Mesendoderm (in vitro differentiated cells): ENCODE results near the gene NCOA1.
A peak's percentile ranks its signal among the peaks of the same experiment; 100 is the strongest.

ENCODE experiments used
- DNase-seq: peaks from one replicate; pipeline ENCODE4 v3.0.0; 2013
- H2AK5ac ChIP-seq: 2 replicates; pipeline ENCODE4 v1.6.1; 2013; ENCODE audit warnings: low read length, inconsistent platforms
- H2BK120ac ChIP-seq: 2 replicates; pipeline ENCODE4 v1.6.1; 2013; ENCODE audit warnings: low read depth, mild to moderate bottlenecking, low read length, moderate library complexity, mixed read lengths
- H2BK15ac ChIP-seq: replicated peaks from 2 replicates; pipeline ENCODE4 v1.6.1; 2013; ENCODE audit warnings: low read depth, mild to moderate bottlenecking, moderate library complexity
- H2BK5ac ChIP-seq: 2 replicates; pipeline ENCODE4 v1.6.1; 2013; ENCODE audit warnings: low read length, inconsistent platforms
- H3K18ac ChIP-seq: 2 replicates; pipeline ENCODE4 v1.6.1; 2013; ENCODE audit warnings: mild to moderate bottlenecking, low read length, mixed read lengths
- H3K23ac ChIP-seq: one replicate; pipeline ENCODE4 v1.6.1; 2013; ENCODE audit warnings: low read length
- H3K27ac ChIP-seq: 2 replicates; pipeline ENCODE4 v1.5.1; 2013; ENCODE audit warnings: low read depth, mild to moderate bottlenecking, inconsistent platforms, low read length, moderate library complexity
- H3K27me3 ChIP-seq: 2 replicates; pipeline ENCODE4 v1.6.1; 2013; ENCODE audit warnings: low read length, control low read depth, mild to moderate bottlenecking, inconsistent platforms; ENCODE audit not compliant: insufficient read depth, poor library complexity
- H3K36me3 ChIP-seq: 2 replicates; pipeline ENCODE4 v1.6.1; 2013; ENCODE audit warnings: low read length, inconsistent platforms; ENCODE audit not compliant: control insufficient read depth, insufficient read depth
- H3K4ac ChIP-seq: one replicate; pipeline ENCODE4 v1.6.1; 2013; ENCODE audit warnings: low read depth, mild to moderate bottlenecking, low read length, moderate library complexity
- H3K4me1 ChIP-seq: 2 replicates; pipeline ENCODE4 v1.6.1; 2013; ENCODE audit warnings: low read depth, low read length, inconsistent platforms; ENCODE audit not compliant: control insufficient read depth
- H3K4me2 ChIP-seq: 2 replicates; pipeline ENCODE4 v1.6.1; 2013; ENCODE audit warnings: low read length
- H3K4me3 ChIP-seq: 2 replicates; pipeline ENCODE4 v1.5.1; 2013; ENCODE audit warnings: mild to moderate bottlenecking, low read length
- H3K56ac ChIP-seq: one replicate; pipeline ENCODE4 v1.6.1; 2013; ENCODE audit warnings: low read length
- H3K79me1 ChIP-seq: 2 replicates; pipeline ENCODE4 v1.6.1; 2013; ENCODE audit warnings: low read length, inconsistent platforms
- H3K79me2 ChIP-seq: 2 replicates; pipeline ENCODE4 v1.6.1; 2013; ENCODE audit warnings: mild to moderate bottlenecking, low read length; ENCODE audit not compliant: control insufficient read depth, insufficient read depth
- H3K9ac ChIP-seq: 2 replicates; pipeline ENCODE4 v1.6.1; 2013; ENCODE audit warnings: low read length, inconsistent platforms
- H4K5ac ChIP-seq: one replicate; pipeline ENCODE4 v1.6.1; 2013; ENCODE audit warnings: low read length
- H4K8ac ChIP-seq: one replicate; pipeline ENCODE4 v1.6.1; 2013; ENCODE audit warnings: low read depth, mild to moderate bottlenecking, control low read depth, low read length, moderate library complexity
- WGBS: extraction: QIAGEN DNeasy Blood & Tissue Kit; methylation state at CpG from one replicate; pipeline ENCODE4 v1.1.7; 2013; ENCODE audit warnings: low lambda C conversion rate, missing lambda C conversion rate; ENCODE audit not compliant: insufficient coverage; ENCODE audit errors: extremely low coverage; 5-methylcytosine and 5-hydroxymethylcytosine counted together

Gene NCOA1

DNA sequence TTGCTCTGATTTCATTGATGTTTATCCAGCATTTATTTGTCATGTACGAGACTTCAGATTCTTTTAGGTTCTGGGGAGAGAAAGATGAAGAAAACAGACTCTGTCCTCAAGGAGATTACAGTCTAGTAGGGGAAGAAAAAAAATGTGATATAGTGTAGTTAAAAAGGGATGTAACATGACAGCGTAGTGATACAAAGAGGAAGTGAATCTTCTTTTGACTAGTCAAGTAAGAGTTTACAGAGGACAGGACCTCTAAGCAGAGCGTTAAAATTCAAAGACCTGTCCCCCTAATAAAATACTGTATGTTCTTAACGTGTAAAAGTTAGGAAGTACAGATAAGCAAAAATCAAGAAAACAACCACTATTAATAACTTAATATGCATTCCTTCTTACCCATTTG, 47.7 kb downstream of the NCOA1 start:
- Histone ChIP-seq H3K4me3 (no peak overlapping the region), H3K27me3 (no peaks in the 10 kb centered on the region), H3K36me3 (no peaks in the 10 kb centered on the region), H4K5ac (no peak overlapping the region), H3K79me2 (no peaks in the 10 kb centered on the region), H3K23ac (no peak overlapping the region), H2BK15ac (no peak overlapping the region), H3K18ac (no peak overlapping the region), H3K4me2 (no peak overlapping the region), H3K79me1 (peaks cover 5% of the 10 kb centered on the region), H2BK120ac (no peak overlapping the region), H3K56ac (no peak overlapping the region), H2AK5ac (no peak overlapping the region), H4K8ac (no peak overlapping the region), H3K27ac (no peak overlapping the region), H2BK5ac (no peak overlapping the region), H3K4me1 (no peaks in the 10 kb centered on the region), H3K4ac (no peak overlapping the region), H3K9ac (no peak overlapping the region)
- no peak for DNase-seq
- 100% methylated on average over 1 of the region's 4 CpGs for WGBS

DNA sequence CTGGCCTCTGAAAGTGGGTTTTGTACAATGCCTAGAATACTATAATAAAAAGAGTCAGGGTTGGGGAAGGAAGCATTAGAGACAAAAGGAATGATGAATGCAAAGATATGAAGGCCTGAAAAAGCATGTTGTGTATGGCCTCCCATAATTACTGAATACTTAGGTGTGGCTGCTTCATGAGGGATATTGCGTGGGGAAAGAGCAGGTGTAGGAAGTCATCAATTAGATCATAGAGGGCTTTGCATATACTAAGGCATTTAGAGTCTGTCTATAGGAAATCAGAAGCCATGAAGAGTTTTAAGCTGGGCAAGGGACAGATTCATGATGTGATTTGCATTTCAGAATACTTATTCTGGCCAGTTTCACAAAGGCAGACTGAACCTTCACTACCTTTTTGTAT, 48.2 kb downstream of the NCOA1 start:
- no peak for DNase-seq
- Histone ChIP-seq H3K56ac (no peak overlapping the region), H2BK120ac (no peak overlapping the region), H3K4ac (no peak overlapping the region), H3K79me2 (no peaks in the 10 kb centered on the region), H2AK5ac (no peak overlapping the region), H3K18ac (no peak overlapping the region), H3K9ac (no peak overlapping the region), H3K4me1 (no peaks in the 10 kb centered on the region), H2BK5ac (no peak overlapping the region), H3K4me3 (no peak overlapping the region), H4K5ac (no peak overlapping the region), H3K79me1 (peaks cover 6% of the 10 kb centered on the region), H3K4me2 (no peak overlapping the region), H3K23ac (no peak overlapping the region), H3K27ac (no peak overlapping the region), H3K27me3 (no peaks in the 10 kb centered on the region), H4K8ac (no peak overlapping the region), H2BK15ac (no peak overlapping the region), H3K36me3 (no peaks in the 10 kb centered on the region)
- no CpG with 5 or more reads among the region's 1 CpG for WGBS

DNA sequence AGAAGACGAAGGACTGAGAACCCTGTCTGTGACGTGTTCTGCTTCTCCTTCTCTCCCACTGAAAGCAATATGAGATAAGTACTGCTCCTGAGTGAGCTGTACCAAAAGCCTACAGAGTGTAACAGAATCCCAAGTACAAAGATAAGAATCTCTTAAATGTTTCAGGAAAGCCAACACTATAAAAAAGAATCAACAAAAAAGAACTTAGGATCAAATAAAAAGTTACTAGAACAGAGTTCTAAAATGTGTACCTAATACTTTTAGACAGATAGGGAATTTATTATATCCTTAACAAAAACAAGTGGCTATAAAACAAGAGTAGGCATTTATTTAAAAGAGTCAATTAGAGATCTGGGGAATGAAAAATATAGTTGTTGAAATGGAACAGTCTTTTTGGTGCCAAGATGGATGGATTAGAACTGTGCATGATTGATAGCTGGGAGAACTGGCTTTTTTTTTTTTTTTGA, 49.0 kb downstream of the NCOA1 start:
- Histone ChIP-seq H2BK120ac (no peak overlapping the region), H3K79me1 (peaks cover 6% of the 10 kb centered on the region), H2BK5ac (no peak overlapping the region), H3K4ac (no peak overlapping the region), H3K36me3 (no peaks in the 10 kb centered on the region), H3K56ac (no peak overlapping the region), H2BK15ac (no peak overlapping the region), H4K8ac (no peak overlapping the region), H3K18ac (no peak overlapping the region), H3K9ac (no peak overlapping the region), H3K4me2 (no peak overlapping the region), H3K27ac (no peak overlapping the region), H2AK5ac (no peak overlapping the region), H3K27me3 (no peaks in the 10 kb centered on the region), H3K79me2 (no peaks in the 10 kb centered on the region), H3K4me3 (no peak overlapping the region), H3K4me1 (no peaks in the 10 kb centered on the region), H4K5ac (no peak overlapping the region), H3K23ac (no peak overlapping the region)
- no CpG with 5 or more reads among the region's 2 CpGs for WGBS
- no peak for DNase-seq

DNA sequence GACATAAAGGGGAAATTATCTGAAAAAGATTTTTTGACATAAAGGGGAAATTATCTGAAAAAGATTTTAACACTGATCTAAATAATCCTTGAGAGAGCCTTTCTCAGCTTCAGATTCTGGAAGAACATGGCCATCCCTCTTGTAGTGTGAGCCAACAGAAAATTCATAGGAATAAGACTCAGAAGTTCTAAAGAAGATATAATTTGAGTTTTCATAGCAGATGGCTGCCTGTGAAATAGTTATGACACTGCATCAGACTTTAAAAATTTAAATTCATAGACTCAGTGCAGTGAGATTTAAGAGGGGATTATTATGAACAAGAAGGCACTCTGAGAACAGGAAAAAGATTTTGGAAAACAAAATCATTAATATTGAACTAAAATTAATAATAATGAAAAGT, 50.6 kb downstream of the NCOA1 start:
- no peak overlapping the region for H2BK5ac ChIP-seq
- DNase-seq, result no peak
- H3K56ac ChIP-seq, result no peak overlapping the region

GRCh38 chr2:24542269-24542872, 51.3 kb downstream of the NCOA1 start:
- peak; percentile 7 for DNase-seq
- no peak overlapping the region for H2BK5ac ChIP-seq
- no peak overlapping the region for H3K9ac ChIP-seq
- H2BK120ac ChIP-seq, result no peak overlapping the region
- no peak overlapping the region for H2AK5ac ChIP-seq
- no peak overlapping the region for H2BK15ac ChIP-seq
- H3K23ac ChIP-seq, result no peak overlapping the region
- H4K8ac ChIP-seq, result no peak overlapping the region
- H3K27ac ChIP-seq, result no peak overlapping the region
- no peak overlapping the region for H3K18ac ChIP-seq
- no peak overlapping the region for H3K4me3 ChIP-seq
- H4K5ac ChIP-seq, result no peak overlapping the region
- no peak overlapping the region for H3K4me2 ChIP-seq
- H3K4ac ChIP-seq, result no peak overlapping the region
- H3K36me3 ChIP-seq, result no peaks in the 10 kb centered on the region
- H3K79me1 ChIP-seq, result peaks cover 6% of the 10 kb centered on the region
- H3K4me1 ChIP-seq, result no peaks in the 10 kb centered on the region
- no peaks in the 10 kb centered on the region for H3K79me2 ChIP-seq
- no peak overlapping the region for H3K56ac ChIP-seq
- no CpG with 5 or more reads among the region's 3 CpGs for WGBS
- no peaks in the 10 kb centered on the region for H3K27me3 ChIP-seq

More for the DNA sequence above, 50.6 kb downstream of the NCOA1 start:
- no peak overlapping the region for H3K9ac ChIP-seq
- no peak overlapping the region for H4K5ac ChIP-seq
- H3K4me2 ChIP-seq, result no peak overlapping the region
- no peaks in the 10 kb centered on the region for H3K27me3 ChIP-seq
- no peak overlapping the region for H2BK120ac ChIP-seq
- peaks cover 6% of the 10 kb centered on the region for H3K79me1 ChIP-seq
- no peaks in the 10 kb centered on the region for H3K36me3 ChIP-seq
- H3K79me2 ChIP-seq, result no peaks in the 10 kb centered on the region
- no peak overlapping the region for H3K18ac ChIP-seq
- H2AK5ac ChIP-seq, result no peak overlapping the region
- no peak overlapping the region for H3K23ac ChIP-seq
- no peak overlapping the region for H4K8ac ChIP-seq
- H3K27ac ChIP-seq, result no peak overlapping the region
- H3K4me1 ChIP-seq, result no peaks in the 10 kb centered on the region
- H3K4ac ChIP-seq, result no peak overlapping the region
- H3K4me3 ChIP-seq, result no peak overlapping the region
- H2BK15ac ChIP-seq, result no peak overlapping the region

DNA sequence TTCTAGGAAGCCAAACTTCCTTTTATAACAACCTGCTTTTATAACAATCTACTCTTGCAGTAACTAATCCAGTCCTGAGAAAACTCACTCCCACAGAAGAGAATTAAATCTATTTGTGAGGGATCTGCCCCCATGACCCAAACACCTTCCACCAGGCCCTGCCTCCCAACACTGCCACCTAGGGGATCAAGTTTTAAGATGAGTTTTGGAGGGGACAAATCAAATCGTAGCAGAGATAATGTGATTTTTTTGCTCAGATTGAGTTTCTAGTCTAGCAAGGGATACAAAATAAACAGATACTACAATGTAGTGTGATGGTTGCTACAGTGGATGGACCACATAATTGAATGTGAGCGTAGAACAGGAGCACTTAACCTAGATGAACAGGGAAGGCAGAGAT, 52.2 kb downstream of the NCOA1 start:
- Histone ChIP-seq H3K23ac (no peak overlapping the region), H4K8ac (no peak overlapping the region), H3K4me2 (no peak overlapping the region), H2AK5ac (no peak overlapping the region), H2BK120ac (no peak overlapping the region), H3K4ac (no peak overlapping the region), H3K79me1 (peaks cover 6% of the 10 kb centered on the region), H3K79me2 (no peaks in the 10 kb centered on the region), H3K4me3 (no peak overlapping the region), H3K9ac (no peak overlapping the region), H2BK15ac (no peak overlapping the region), H3K27me3 (no peaks in the 10 kb centered on the region), H3K18ac (no peak overlapping the region), H3K56ac (no peak overlapping the region), H3K4me1 (no peaks in the 10 kb centered on the region), H4K5ac (no peak overlapping the region), H2BK5ac (no peak overlapping the region), H3K36me3 (no peaks in the 10 kb centered on the region), H3K27ac (no peak overlapping the region)
- DNase-seq, result peak; percentile 56
- no CpG with 5 or more reads among the region's 2 CpGs for WGBS
